Measurements from ENCODE around the gene MPC1. TPM values are rescaled to one million over a fixed set of nuclear protein-coding genes. Genes with fewer than 3 reads are reported as not detected.

Gene MPC1
- 10 to 100 TPM; 50.9 to 66.3 TPM for total RNA-seq
- long read RNA-seq, donor 1, transcript MPC1-201 (4 exons, 976 nt) = major isoform, 19 of 22 reads
- long read RNA-seq, donor 1, partial matches to known transcripts = 0 of 22 reads
- long read RNA-seq, donor 1, other reads (novel, unspliced or antisense) = 1 of 22 reads
- long read RNA-seq, donor 2, transcript MPC1-201 (4 exons, 976 nt) = major isoform, 59 of 61 reads
- long read RNA-seq, donor 2, partial matches to known transcripts = 0 of 61 reads
- long read RNA-seq, donor 2, other reads (novel, unspliced or antisense) = 2 of 61 reads

DNA sequence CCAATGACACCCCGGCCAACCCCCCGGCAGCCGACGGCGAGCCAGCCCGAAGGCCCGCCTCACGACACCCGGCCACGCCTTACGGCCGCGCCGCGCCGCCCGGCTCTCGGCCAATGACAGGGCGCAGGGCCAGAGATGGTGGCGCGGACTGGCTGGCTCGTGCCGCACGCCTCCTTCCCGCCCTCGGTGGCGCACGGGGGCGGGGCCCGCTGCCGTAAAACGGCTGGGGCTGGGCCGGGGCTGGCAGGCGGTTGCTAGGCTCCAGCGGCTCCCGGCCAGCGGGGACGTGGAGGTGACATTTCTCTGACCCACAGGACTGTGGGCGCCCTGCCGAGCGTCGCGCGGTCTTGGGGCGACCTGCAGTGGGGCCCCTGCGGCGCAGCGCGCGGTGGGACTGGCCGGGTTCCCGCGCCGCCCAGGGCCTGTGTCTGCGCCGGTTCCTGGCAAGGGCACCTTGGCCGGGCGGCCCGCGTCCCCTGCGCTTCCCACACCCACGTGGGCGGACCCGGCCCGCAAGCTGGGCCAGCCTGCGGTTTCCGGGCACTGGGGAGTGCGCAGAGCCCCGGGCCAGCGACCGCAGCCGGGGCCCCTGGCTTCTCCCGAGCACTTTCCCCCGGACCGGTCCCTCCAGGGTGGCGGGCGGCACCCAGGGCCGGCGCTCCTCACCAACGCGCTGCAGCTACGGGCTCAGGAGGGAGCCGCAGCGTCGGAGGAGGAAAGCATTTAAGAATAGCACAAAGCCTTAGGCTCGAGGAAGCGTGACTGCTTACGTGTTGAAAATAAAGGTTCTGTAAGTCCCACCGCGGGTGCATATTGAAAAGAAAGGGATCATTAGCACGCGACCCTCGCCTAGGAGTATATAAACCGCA, at the start of gene MPC1:
TSS of gene MPC1 (minus strand) at position 8 of the 869 bp plus-strand sequence. CDS start 64 bp downstream, outside the sequence.
- peak; percentile 99 for DNase-seq (ENCODE audit: low spot score)
- intact Hi-C loops (cut with DNase I) = no loop called here

DNA sequence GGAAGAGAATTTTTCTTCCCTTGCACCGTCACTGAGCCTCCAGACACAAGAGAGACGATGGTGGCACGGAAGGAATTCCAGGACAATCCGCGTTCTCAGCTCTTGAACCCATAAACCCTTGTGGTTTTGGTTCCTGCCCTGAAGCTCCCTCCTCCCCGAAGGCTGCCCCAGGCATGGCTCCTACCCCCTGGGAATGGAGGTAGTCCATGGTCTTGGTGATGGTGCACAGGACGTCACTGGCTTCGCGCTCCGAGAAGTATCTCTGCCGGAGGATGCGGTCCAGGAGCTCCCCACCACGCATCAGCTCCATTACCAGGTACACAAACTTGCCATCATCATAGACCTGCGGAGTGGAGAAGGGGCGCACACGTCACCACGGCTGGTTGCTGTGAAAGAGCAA, 47.5 kb upstream of the MPC1 start:
- no peak for DNase-seq (ENCODE audit: low spot score)
- intact Hi-C loops (cut with DNase I) = no loop called here

DNA sequence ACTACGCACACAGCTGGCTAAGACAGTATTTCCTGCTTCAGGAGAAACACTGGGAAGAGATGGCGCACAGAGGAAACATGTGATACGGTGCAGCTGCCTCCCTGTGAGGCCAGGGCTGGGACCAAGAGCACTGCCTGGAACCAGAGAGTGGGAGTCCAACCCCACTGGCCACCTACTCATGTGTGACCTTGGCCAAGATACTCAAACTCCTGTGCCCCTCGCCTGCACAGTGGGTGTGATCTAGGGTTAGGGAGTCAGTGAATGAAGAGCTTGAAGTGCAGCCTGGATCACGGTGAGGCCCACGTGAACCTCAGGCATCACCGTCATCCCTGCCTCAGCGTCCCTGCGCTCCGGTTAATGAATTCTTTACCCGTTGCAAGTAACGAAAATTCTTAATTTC, 41.7 kb upstream of the MPC1 start:
- no peak for DNase-seq (ENCODE audit: low spot score)
- intact Hi-C loops (cut with DNase I) = no loop called here

DNA sequence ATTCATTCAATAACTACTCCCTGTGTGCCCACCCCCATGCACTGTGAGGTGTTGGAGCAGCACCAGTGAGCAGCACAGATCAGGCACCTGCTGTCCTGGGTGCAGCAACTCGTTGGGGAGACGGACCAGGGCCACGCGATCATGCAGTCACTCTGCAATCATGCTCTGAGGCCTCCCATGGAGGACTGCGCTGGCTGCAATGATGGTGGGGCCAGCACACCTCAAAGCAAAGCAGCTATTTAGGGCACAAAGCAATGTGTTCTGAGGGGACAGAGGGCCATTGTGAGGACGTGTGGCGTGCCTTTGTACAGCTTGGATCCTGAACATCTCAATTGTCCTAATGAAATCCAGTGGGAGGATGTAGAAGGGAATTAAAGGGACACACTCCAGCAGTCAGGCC, 41.0 kb upstream of the MPC1 start:
- no peak for DNase-seq (ENCODE audit: low spot score)
- intact Hi-C loops (cut with DNase I) = no loop called here

DNA sequence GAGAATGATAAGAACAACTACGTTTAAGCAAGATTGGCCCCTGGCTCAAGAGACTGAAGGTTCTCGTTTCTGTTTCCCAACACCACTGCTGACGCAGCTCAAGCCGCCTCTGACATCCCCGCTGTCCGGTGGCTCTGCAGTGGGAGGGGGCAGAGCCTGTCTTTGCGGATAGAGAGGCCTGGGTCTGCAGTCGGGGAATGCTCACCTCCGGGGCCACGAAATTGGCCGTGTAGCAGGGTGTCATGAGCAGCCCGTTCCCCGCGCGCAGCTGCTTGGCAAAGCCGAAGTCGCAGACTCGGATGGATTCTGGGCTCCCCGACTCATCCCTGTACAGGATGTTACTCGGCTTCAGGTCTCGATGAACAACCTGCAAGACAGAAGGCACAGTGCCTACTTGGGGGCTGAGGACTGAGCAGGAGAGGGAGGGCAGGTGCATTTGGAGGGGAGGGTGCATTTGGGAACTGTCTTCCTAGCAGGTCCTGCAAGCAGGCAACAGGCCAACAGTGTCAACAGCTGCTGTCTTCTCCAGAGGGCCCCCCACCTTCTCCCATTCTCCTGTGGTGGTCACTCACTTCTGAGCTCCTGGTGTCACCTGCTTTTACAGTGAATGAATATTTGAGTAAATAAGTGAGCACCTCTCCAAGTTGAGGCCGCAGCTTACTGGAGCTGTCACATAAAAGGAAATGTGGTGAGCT, 40.5 kb upstream of the MPC1 start:
- no peak for DNase-seq (ENCODE audit: low spot score)
- intact Hi-C loops (cut with DNase I) = no loop called here

DNA sequence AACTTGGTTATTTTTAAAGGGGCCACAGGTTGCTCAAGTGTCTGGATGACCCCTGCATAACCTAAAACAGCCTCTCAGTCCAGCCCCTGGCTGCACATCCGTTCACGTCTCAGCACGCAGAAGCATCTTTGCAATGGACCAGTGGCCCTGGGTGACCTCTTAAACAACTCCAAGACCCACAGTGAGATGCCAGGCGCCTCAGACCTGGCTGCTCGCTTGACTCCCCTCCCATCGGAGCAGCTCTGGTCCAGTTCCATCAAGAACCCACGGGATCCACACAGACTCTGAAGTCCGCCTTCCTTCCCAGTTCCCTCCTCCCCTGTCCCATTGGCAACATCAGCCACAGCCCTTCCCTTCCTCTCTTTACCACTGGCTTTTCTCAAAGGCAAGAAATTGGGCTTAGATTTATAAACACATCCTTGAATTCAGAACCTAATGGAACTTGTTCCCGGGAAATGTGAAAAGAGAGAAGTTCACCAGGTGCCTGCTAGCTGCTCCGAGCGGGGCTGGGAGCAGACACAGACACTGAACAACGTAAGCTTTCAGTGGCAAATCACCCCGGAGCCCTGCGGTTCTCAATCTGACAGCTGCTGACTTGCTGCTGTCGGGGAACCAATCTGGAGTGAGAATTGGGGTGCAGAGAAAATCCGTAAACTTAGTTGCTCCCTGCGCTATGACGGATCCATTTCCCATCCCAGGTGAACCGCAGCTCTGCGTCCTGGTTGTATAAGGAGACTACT, 39.6 kb upstream of the MPC1 start:
- DNase-seq (ENCODE audit: low spot score) = no peak
- intact Hi-C loops (cut with DNase I) = no loop called here

DNA sequence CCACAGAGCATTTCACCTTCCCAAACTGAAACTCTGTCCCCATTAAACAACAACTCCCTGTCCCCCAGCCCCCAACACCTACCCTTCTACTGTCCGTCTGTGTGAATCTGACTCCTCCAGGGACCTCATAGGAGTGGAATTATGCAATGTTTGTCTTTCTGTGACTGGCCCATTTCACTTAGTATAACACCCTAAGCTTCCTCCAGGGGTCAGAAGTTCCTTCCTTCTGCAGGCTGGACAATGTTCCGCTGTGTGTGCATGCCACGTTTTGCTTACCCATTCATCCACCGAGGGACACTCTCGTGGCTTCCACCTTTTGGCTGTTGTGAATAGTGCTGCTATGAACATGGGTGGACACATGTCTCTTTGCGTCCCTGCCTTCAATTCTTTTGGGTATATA, 37.6 kb upstream of the MPC1 start:
- DNase-seq (ENCODE audit: low spot score) = no peak
- intact Hi-C loops (cut with DNase I) = no loop called here

DNA sequence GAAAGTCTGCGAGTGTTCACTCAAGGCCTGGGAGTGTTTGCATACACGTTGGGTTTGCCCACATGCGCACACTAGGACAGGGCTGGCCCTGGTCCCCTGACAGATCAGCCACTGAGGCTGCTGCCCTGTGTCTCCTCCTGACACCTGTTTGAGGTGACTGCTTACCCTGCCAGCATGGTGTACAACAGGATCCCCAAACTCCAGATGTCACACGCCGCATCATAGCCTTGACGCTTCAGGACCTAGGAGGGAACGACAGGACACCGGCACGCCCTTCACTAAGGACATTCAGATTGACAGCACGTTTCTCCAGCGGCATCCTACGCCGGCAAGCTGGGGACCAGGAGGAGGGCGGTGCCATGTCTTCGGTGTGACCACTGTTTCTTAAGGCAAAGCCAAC, 37.0 kb upstream of the MPC1 start:
- intact Hi-C loops (cut with DNase I) = no loop called here
- DNase-seq (ENCODE audit: low spot score) = no peak

DNA sequence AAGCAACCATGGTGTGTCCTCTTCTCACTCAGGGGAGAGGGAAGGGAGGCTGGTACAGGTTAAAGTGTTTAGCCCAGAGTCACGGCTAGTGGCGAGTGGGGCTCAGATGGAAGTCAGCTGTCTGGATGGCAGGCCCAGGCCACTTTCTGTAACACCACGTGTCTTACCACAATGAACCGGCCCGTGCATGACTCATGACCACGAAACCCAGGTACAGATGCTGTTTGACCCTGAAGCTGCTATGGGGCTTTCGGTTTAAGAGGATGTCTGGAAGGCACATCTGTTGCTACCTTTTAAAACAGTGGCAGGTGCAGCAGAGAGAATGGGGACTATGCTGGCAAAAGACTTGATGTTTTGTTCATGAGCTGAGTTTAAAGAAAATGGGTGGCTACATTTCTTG, 36.5 kb upstream of the MPC1 start:
- no peak for DNase-seq (ENCODE audit: low spot score)
- intact Hi-C loops (cut with DNase I) = no loop called here

DNA sequence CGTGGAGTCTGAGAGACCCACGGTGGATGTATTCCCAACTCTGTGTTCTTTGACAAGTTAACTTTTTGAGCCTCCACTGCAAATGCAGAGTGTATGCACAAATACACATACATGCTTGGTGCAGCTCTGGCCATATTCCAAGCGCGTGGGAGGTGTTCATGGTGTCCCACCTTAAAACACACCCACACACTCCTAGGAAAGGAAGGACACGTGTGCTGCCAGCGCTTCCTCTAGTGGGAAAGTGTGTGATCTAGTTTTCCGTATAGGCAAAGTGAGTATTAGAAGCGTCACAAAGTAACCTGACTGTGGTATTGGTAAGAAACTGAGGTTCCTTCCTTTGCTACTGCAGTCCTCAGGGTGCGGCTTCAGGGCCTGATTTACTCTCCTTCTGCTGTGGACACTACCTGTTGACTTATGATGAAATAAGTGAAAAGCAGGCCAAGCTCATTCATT, 36.0 kb upstream of the MPC1 start:
- intact Hi-C loops (cut with DNase I) = no loop called here
- no peak for DNase-seq (ENCODE audit: low spot score)

DNA sequence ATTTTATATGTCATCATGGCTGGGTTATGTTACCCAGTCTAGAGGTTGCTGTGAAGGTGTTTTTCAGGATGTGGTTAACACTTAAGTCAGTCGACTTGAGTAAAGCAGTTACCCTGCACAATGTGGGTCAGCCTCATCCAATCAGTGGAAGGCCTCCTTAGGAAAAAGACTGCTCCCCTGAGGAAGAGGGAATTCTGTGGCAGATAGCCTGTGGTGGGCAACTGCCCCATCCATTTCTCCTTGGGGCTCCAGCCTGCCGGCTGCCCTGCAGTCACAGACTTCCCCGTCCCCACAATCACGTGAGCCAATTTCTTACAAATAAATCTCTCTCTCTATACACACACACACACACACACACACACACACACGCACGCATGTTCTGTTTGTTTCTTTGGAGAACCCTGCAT, 34.5 kb upstream of the MPC1 start:
- DNase-seq (ENCODE audit: low spot score) = no peak
- intact Hi-C loops (cut with DNase I) = no loop called here

DNA sequence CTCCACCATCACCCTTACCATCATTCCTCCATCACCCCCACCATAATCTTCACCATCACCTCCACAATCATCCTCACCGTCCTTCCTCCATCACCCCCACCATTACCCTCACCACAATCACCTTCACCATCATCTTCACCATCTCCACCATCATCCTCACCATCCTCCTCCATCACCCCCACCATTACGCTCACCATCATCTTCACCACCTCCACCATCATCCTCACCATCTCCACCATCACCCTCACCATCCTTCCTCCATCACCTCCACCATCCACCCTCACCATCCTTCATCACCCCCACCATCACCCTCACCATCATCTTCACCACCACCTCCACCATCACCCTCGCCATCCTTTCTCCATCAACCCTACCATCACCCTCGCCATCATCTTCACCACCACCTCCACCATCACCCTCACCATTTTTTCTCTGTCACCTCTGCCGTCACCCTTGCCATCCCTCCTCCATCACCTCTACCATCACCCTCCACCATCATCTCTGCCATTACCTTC, 33.1 kb upstream of the MPC1 start:
- intact Hi-C loops (cut with DNase I) = no loop called here
- DNase-seq (ENCODE audit: low spot score) = no peak

DNA sequence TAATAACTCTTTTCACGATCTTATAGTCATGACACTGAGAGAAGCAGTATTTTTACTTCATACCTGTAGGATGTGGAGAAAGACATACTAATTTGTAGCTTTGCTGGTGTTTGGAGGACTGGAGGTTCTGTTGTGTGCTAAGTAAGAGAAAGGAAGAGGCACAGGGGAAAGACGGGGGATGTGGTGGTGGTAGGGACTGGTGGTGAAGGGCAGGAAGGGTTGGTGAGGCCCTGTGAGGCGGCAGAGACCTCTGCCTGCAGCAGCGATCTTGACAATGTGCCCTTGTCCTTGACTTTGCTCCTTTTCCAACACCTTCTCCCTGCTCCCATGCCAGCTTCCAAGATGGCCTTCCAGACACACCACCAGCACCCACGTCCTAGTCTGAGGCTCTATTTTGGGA, 32.6 kb upstream of the MPC1 start:
- no peak for DNase-seq (ENCODE audit: low spot score)
- intact Hi-C loops (cut with DNase I) = no loop called here

DNA sequence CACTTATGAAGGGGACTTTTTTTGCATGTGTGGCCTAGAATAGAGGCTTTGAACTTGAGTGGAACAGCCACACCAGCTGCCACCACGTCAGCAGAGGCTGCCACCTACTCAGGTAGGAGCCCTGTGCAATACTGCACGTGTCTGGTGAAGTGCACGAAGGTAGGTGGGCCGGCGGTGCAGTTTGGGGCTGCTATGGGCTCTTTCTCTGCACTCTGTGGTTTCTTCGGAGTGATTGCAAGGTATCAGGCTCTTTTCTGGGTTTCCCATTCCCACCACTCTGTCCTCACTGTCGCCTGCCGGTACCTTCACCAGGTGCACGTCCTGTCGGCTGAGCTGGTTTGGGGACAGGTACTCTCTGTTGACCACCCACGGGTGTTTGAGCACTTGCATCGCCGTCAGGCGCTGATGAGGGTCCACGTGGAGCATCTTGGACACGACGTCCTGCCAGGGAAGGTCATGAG, 30.8 kb upstream of the MPC1 start:
- DNase-seq (ENCODE audit: low spot score) = no peak
- intact Hi-C loops (cut with DNase I) = no loop called here

DNA sequence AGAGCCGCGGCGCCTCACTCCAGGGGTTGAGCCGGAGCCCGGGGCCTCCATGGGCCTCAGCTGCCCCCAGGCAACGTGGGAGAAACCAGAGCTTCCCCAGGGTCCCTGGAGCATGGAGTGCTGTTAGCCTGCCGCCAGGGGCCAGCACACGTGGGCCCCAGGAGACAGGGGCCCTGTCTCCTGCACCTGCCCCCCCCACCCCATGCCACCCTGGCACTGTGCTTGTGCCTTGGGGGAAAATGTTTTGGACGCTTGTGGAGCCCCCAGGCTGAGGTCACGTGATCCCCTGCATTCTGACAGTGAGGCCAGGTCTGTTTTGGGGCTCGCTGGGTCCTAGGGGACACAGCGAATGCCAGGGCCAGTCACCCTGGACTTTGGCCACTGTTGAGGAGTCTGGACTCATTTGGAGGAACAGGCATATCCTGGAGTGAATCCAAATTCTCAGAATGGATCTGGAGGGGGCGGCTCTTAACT, 30.2 kb upstream of the MPC1 start:
- intact Hi-C loops (cut with DNase I) = no loop called here

DNA sequence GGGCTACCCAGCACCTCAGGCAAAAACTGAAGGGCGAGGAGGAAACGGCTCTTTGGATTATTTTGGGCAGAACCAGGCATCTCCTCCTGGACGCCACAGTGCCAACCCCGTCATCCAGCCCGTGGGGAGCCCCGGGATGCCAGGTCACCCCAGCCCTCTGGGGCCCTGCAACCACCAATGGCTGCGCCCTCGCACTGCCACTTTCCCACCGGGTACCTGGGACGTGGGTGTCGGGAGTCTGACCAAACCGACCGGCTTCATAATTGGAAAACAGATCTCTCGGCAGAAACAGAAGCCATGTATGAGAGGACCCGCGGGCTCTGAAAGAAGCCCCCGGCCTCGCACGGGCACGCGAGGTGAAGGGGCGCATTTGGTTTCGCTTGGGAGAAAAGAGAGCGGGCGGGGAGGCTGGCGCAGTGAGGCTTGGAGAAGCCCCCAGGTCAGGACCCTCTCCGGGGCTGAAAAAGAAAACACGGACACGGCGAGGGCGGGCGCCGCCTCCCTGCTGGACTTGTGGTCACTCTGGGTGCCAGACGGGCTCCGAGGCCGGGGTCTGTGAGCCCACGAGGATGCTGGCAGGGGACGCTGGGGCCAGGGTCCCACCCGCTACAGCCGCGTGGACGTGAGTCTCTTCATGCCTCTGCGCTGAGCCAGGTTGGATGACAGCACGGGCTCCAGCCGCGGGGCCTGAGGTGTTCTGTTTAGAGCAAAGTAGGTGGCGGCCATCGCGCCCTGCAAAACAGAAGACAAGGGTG, 29.6 kb upstream of the MPC1 start:
- DNase-seq (ENCODE audit: low spot score) = no peak
- intact Hi-C loops (cut with DNase I) = no loop called here

More for the DNA sequence above, 30.2 kb upstream of the MPC1 start:
- DNase-seq (ENCODE audit: low spot score) = no peak

DNA sequence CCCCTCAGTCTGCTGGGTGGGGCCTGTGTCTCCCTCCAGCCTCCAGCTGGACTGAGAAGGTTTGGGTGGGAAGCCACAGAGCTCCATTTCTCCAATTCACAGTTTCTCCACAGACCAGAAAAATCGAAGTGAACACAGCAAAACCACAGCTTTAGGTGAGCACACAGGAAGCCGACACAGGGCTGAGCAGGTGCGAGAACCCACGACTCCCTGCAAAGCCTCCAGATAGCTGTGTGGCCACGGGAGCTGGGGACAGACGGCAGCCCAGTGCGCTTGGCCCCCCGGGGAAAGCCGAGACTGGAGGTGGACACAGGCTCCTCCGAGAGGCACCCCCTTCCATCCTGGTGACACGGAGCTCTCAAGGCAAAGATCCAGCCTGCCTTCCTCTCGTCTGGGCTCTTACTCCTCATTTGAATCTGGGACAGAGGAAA, 29.0 kb upstream of the MPC1 start:
- DNase-seq (ENCODE audit: low spot score) = no peak
- intact Hi-C loops (cut with DNase I) = no loop called here

DNA sequence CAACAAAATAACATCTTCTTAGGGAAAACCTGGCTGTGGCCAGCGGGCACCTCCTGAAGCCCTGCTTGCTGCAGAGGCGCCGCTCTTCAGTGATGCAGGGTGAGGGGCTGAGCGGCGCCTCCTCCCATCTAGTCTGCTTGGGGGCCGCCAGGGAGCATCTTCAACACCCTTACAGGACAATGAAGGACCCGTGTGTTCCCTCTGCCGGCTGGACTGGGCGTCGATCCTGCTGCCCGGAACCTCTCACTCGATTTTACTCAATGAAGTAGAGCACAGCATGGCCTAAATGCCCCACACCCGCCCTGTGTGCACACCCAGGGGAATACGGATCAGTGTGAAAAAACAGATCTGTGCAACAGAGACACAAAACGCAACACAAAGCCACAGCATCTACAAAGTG, 28.5 kb upstream of the MPC1 start:
- intact Hi-C loops (cut with DNase I) = no loop called here
- no peak for DNase-seq (ENCODE audit: low spot score)

Data from posterior vena cava (tissue), 2 donors.